Activated T-helper 1 cell treated with anti-CD3 and anti-CD28 coated beads, Interleukin-12 subunit alpha, Interleukin-12 subunit beta, Interleukin-2, Interleukin-4 antibody, amounts not matched to agents 30 ng/mL and 10 ng/mL and 1 ng/mL, durations not matched to agents 14 hours and 24 hours and 36 hours (primary cell): ENCODE results near the gene CPLX1. TPM values are rescaled to one million over a fixed set of nuclear protein-coding genes. Genes with fewer than 3 reads are reported as not detected.
"Not testable (repeated sequence)": the region's sequence is repeated elsewhere in the genome, so short reads cannot be mapped to it uniquely, and the experiment has no call there.

Source experiments
- DNase-seq: peaks from one replicate; pipeline ENCODE4 v3.0.0; 2021; ENCODE audit warnings: low spot score
- H3K27ac Mint-ChIP-seq: one replicate; pipeline ENCODE4 v1.8.0; 2021; ENCODE audit warnings: mild to moderate bottlenecking, mixed read lengths
- H3K27me3 Mint-ChIP-seq: one replicate; pipeline ENCODE4 v1.8.0; 2022; ENCODE audit warnings: mild to moderate bottlenecking, moderate library complexity, mixed read lengths; ENCODE audit not compliant: insufficient read depth
- H3K36me3 Mint-ChIP-seq: one replicate; pipeline ENCODE4 v1.8.0; 2021; ENCODE audit warnings: low read depth, mixed read lengths
- H3K4me1 Mint-ChIP-seq: one replicate; pipeline ENCODE4 v1.8.0; 2021; ENCODE audit warnings: low read depth, mixed read lengths
- H3K4me3 Mint-ChIP-seq: one replicate; pipeline ENCODE4 v1.8.0; 2021; ENCODE audit warnings: mild to moderate bottlenecking, moderate library complexity, mixed read lengths
- H3K9me3 Mint-ChIP-seq: one replicate; pipeline ENCODE4 v1.8.0; 2021; ENCODE audit warnings: mixed read lengths
- intact Hi-C: fragments of 100-400 bp; cut with micrococcal nuclease; formaldehyde crosslinking; loops from one replicate; pipeline ENCODE4 v1.15.1; 2024
- total RNA-seq: library from RNA; stranded (reverse); gene quantifications from 2 replicates; pipeline ENCODE4 v1.2.3, GENCODE V29; 2022

Gene CPLX1
- total RNA-seq, 1 donor from 2014 or later: 1.3 TPM

DNA sequence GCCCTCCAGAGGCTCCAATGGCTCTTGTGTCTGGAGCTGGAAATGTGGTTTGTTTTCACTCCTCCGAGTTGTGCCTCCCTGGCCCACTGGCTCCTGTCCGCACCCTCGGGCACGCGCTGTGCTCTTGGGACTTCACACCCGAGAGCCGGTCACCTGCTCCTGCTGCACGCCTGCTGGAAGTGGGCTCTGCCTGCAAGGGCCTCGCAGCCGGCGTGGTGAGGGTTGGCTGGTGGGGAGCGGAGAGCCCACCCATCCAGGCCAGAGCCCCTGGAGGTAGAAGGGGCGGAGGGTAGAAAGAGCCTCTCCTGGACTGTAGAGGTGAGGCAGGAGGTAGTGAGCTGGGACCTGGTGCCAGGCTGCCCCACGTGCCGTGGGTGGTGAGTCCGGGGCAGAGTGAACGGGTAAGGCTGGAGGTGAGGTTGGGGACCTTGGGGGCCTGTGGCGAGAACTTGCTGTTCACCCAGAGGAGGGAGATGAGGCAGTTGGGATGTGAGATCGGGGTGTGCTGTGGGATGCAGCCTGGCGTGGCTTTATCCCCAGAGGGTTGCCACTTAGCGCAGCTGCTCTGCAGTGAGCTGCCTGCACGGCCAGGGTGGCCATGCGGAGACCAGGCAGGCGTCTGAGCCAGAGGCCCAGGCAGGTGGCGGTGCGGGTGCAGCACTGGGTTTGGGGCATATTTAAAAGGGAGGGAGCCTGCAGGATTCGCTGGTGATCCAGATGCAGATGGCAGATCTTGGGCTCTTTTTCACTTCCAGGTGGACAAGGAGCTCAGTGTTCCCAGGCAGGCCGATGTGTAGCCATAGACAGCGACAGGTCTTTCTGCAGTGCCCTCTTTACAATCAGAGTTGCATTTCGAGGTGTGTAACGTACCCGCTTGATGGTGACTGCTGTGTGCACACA lies 71.5 kb downstream of the CPLX1 start:
- peaks cover 12% of the 10 kb centered on the region for H3K36me3 Mint-ChIP-seq
- no peaks in the 10 kb centered on the region for H3K27me3 Mint-ChIP-seq
- H3K4me3 Mint-ChIP-seq: no peak overlapping the region
- no peaks in the 10 kb centered on the region for H3K4me1 Mint-ChIP-seq
- intact Hi-C loops: no loop called here
- DNase-seq: no peak
- H3K9me3 Mint-ChIP-seq: no peaks in the 10 kb centered on the region
- peak overlapping the region; percentile 23 for H3K27ac Mint-ChIP-seq

DNA sequence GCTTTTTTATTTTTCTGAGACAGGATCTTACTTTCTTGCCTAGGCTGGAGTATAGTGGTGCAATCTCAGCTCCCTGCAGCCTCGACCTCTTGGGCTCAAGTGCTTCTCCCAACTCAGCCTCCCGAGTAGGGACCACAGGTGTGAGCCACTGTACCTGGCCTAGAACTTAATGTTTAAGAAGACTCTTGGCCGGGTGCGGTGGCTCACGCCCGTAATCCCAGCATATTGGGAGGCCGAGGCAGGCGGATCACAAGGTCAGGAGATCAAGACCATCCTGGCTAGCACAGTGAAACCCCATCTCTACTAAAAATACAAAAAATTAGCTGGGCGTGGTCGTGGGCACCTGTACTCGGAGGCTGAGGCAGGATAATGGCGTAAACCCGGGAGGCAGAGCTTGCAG lies 72.7 kb downstream of the CPLX1 start:
- H3K27ac Mint-ChIP-seq, H3K4me1 Mint-ChIP-seq, DNase-seq, H3K4me3 Mint-ChIP-seq, H3K27me3 Mint-ChIP-seq, intact Hi-C loops, H3K9me3 Mint-ChIP-seq: not testable (repeated sequence)
- peaks cover 17% of the 10 kb centered on the region for H3K36me3 Mint-ChIP-seq

DNA sequence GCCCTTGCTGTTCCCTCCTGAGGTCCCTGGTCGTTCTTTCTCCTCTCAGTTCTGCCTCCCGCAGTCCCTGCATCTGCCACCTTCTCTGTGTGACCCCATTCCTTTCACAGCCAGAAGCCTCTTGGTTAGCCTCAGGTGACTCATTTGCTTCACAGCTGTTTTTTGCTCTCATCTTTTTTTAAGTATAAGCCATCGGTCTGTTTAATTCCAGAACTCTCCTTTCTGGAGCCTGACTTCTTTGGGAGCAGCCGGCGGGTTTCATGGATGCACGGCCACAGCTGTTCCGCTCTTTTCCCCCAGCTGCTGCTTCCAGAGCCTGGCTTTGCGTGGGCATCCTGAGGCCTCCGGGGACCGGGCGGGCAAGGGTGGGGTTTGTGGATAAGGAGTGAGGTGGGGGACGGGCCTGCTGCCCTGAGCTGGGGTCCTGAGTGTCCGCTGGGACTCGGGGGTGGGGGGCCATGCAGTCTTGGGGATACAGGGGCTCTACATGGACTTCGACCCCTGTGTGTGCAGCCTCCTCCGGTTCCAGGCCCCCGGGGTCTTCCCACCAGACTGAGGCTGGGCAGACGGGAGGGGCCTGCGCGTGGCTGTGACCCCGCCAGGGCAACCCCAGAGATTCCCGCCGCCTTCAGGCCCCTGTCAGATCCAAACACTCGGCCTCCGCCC lies 73.6 kb downstream of the CPLX1 start:
- intact Hi-C loops: no loop called here
- no peak overlapping the region for H3K4me3 Mint-ChIP-seq
- no peaks in the 10 kb centered on the region for H3K4me1 Mint-ChIP-seq
- DNase-seq: no peak
- peaks cover 21% of the 10 kb centered on the region for H3K36me3 Mint-ChIP-seq
- H3K27me3 Mint-ChIP-seq: no peaks in the 10 kb centered on the region
- no peak overlapping the region for H3K27ac Mint-ChIP-seq
- no peaks in the 10 kb centered on the region for H3K9me3 Mint-ChIP-seq

DNA sequence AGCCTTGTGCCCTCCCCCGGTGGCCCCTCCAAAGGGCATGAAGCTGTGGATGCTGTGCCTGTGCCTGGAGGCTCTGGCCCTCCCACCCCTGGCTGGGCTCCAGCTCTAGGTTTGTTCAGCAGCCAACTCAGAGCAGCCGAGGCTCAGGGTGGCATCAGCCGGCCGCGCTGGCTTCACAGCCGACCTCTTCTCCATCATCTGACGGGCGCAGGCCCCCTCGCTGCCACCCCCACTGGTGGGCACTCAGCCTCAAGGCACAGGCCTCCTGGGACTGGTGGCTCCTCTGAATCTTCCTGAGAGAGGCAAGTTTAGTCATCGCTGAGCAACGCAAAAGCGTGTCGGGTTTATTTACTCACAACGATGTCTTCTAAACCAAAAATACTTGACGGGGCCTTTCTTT lies 74.3 kb downstream of the CPLX1 start:
- H3K27me3 Mint-ChIP-seq: no peaks in the 10 kb centered on the region
- intact Hi-C loops: no loop called here
- H3K9me3 Mint-ChIP-seq: no peaks in the 10 kb centered on the region
- H3K4me1 Mint-ChIP-seq: no peaks in the 10 kb centered on the region
- DNase-seq: no peak
- peaks cover 21% of the 10 kb centered on the region for H3K36me3 Mint-ChIP-seq
- H3K27ac Mint-ChIP-seq: no peak overlapping the region
- no peak overlapping the region for H3K4me3 Mint-ChIP-seq

DNA sequence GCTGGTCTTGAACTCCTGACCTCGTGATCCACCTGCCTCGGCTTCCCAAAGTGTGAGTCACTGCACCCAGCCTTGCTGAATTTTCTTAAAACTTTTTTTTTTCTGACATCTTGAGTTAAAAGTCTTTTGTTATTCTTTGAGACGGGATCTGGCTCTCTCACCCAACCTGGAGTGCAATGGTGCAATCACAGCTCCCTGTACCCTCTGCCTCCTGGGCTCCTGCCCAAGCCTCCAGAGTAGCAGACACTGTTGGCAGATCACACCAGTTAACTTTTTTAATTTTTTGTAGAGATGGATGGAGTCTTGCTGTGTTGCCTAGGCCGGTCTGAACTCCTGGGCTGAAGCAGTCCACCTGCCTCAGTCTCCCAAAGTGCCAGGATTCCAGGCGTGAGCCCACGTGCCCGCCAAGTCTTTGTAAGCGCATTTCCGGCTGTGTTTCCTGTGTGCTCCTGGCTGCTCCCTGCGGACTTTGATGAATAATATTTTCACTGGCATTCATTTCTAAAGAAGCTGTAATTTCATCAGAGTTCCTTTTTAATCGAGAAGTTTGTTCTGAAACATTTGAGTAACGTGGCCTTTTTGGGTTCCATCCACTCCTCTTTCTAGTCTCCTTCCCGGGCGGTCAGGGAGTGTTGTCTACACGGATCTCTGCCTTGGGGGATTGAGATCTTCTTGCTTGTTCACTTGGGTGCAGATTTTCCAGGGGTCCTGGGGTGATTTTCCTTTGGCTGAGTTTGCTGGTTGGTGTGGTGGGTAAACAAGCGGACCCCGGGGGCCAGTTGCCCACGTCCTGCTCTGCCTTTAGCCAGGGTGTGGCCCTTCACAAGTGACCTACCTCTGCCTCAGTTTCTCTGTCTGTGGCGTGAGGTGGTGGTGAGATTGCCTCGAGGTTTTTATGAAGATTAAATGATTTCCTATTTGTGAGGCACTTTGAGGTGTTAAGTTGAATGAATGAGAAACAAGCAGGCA lies 75.9 kb downstream of the CPLX1 start:
- Mint-ChIP-seq H3K27me3 (no peaks in the 10 kb centered on the region), H3K4me1 (no peaks in the 10 kb centered on the region), H3K9me3 (no peaks in the 10 kb centered on the region), H3K4me3 (no peak overlapping the region), H3K36me3 (peaks cover 21% of the 10 kb centered on the region), H3K27ac (no peak overlapping the region)
- no peak for DNase-seq
- intact Hi-C loops: no loop called here

DNA sequence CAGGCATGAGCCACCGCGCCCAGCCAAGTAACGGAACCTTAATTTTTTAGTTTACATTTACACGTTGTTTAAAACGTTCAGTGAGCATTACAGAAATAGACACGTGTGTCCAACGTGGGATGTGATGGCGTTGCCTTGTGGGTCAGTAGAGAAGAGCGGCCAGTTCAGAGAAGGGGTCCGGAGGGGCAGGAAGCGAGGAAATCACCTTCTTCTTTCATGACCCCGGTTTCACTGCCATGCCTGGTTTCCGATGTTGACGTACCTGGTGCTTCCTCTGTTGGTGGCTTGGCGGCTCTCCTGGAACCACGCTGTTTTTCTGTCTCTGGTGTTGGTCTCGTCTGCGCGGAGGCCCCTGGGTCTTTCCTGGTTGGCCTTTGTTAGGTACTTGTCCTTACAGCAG lies 77.5 kb downstream of the CPLX1 start:
- no peaks in the 10 kb centered on the region for H3K27me3 Mint-ChIP-seq
- intact Hi-C loops: no loop called here

DNA sequence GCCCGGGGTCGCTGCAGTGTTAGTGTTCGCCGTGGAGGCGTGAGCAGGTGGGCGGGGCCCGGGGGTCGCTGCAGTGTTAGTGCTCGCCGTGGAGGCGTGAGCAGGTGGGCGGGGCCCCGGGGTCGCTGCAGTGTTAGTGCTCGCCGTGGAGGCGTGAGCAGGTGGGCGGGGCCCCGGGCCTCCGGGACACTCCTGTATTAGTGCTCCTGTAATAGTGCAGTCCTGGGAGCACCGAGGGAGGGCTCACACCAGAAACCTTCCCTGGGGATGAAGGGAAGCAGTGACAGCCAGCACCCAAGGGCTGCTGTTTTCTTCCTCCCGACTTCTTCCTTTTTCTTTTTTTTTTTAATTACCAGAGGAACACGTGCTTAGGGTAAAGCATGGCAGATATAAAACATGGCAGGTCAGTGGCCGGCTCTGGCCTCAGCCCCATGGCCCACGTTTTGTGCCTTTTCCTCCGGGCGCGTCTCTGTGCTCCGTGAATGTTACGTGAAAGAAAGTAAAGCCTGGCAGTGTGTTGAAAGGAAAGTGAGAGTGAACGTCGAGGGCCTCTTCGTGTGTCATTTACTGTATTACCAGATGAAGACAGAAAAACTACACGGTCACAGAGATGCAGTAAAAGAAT lies 78.3 kb downstream of the CPLX1 start:
- intact Hi-C loops: no loop called here
- H3K27me3 Mint-ChIP-seq: no peaks in the 10 kb centered on the region
- no peaks in the 10 kb centered on the region for H3K9me3 Mint-ChIP-seq
- H3K36me3 Mint-ChIP-seq: peaks cover 21% of the 10 kb centered on the region
- DNase-seq: no peak
- no peak overlapping the region for H3K4me3 Mint-ChIP-seq
- H3K27ac Mint-ChIP-seq: no peak overlapping the region
- H3K4me1 Mint-ChIP-seq: no peaks in the 10 kb centered on the region

More for the DNA sequence above, 77.5 kb downstream of the CPLX1 start:
- Mint-ChIP-seq H3K4me3 (no peak overlapping the region), H3K36me3 (peaks cover 23% of the 10 kb centered on the region), H3K9me3 (no peaks in the 10 kb centered on the region), H3K4me1 (no peaks in the 10 kb centered on the region), H3K27ac (no peak overlapping the region)
- DNase-seq: no peak

DNA sequence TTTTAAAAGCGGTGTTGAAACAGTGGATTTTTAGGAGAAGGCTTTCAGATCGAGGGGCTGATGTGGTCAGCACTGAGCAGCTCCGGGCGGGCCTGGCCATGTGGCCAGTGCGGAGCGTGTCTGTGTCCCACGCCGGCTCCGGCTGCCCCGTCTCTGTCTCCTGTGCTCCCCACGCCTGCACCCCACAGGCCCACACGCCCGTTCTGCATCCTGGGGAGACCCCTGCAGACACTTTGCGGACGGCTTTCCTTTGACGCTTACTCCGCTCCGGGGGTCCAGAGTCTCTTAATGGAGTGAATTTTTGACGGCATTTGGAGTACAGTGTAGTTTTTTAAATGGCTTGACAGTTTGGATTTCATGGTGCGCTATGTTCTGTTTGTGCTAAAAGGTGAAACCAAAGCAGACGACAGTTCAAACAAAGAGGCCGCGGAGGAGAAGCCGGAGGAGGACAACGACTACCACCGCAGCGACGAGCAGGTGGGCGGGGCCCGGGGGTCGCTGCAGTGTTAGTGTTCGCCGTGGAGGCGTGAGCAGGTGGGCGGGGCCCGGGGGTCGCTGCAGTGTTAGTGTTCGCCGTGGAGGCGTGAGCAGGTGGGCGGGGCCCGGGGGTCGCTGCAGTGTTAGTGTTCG lies 81.6 kb downstream of the CPLX1 start:
- no peaks in the 10 kb centered on the region for H3K27me3 Mint-ChIP-seq
- H3K4me3 Mint-ChIP-seq: no peak overlapping the region
- H3K36me3 Mint-ChIP-seq: peaks cover 12% of the 10 kb centered on the region
- no peaks in the 10 kb centered on the region for H3K9me3 Mint-ChIP-seq
- H3K4me1 Mint-ChIP-seq: no peaks in the 10 kb centered on the region
- no peak for DNase-seq
- intact Hi-C loops: loop anchor here (5.0 kb wide), 1 partner anchor 188 kb away; the partner anchor contains the start of genes GAK and TMEM175
- no peak overlapping the region for H3K27ac Mint-ChIP-seq

DNA sequence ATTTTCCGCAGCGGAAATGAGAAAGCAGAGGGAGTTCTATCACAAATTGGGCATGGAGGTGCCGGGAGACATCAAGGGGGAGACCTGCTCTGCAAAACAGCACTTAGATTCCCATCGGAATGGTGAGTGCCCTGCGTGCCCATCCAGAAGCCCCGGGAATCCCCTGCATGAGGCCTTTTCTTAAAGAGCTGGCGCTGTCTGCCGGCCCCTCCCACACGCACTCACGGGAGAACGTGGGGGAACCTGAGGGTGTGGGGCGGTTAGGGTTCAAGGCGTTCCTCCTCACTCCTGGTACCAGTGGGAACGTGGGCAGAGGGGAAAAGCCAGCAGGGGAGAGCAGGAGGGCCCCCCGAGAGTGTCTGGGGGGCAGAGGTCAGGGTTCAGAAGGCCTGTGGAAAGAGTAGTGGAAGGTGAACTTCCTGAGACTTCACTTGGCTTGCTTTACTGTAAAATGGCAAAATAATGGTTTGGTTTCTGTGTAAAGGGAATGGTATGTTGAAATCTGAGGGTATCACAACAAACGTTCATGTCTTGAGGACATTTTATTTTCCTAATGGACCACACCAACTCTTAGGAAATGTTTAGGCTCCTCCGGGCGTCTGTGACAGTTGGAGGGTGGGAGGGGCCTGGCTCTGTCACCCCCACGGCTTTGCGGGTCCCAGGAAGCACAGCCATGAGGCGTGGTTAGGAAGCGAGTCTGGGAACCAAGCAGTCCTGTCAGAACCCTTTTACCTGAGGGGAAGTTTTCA lies 82.3 kb downstream of the CPLX1 start:
- peaks cover 9% of the 10 kb centered on the region for H3K36me3 Mint-ChIP-seq
- intact Hi-C loops: loop anchor here (2.0 to 5.0 kb wide), 4 partner anchors 135 to 265 kb away; partner anchors contain the start of genes GAK, IDUA and TMEM175
- H3K4me1 Mint-ChIP-seq: no peaks in the 10 kb centered on the region
- DNase-seq: no peak
- H3K27me3 Mint-ChIP-seq: no peaks in the 10 kb centered on the region
- H3K4me3 Mint-ChIP-seq: no peak overlapping the region
- H3K27ac Mint-ChIP-seq: no peak overlapping the region
- H3K9me3 Mint-ChIP-seq: no peaks in the 10 kb centered on the region

DNA sequence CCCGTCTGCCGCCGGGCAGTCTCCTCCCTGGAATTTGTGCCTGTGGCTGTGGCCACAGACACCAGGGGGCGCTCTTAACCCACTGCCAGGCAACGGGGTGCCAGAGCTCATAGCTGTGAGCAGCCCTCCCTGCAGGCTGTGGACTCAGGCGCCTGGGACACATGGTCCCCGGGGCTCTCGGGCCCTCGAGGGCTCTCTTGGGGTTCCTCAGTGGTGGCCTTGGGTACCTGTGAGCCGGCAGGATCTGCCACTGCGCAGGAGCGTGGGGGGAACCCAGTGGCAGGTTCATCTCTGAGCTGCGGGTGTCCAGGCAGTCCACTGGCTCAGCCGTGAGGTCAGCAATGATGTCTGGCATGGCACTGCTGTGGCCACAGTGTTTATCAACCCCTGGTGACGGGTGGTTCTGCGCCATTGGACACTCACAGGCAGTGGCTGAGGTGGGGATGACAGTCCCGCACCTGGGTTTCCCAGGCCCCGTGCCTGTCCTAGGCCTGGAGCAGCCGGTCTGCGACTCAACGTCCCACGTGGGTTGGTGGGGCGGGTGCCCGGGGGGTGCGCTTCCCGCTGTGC lies 83.1 kb downstream of the CPLX1 start:
- intact Hi-C loops: loop anchor here (2.0 to 5.0 kb wide), 4 partner anchors 136 to 266 kb away; partner anchors contain the start of genes GAK, IDUA and TMEM175
- H3K4me1 Mint-ChIP-seq: no peaks in the 10 kb centered on the region

DNA sequence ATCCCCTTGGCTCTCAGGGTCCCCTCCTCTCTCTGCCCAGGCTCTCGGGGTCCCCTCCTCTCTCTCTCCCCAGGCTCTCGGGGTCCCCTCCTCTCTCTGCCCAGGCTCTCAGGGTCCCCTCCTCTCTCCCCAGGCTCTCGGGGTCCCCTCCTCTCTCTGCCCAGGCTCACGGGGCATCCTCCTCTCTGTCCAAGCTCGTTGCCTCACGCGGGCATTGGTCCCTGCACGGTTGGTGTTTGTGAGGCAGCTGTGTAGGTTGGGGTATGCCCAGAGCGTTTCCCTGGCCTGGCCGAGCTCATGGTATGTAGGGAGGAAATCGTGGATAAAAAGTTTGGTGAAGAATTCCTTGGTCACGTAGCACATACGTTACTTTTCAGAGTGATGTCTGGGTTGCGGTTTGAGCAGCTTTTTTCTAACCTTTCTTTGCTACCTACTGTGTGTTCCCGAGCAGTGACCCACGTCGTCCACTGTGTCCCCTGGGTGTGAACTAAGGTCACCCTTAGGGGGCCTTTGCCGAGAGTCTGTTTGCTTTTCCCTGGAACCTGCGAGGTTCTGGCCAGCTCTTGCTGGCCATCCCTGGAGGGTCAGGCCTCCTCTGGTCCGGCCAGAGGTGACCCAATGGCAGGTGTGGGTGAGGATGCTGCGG lies 83.7 kb downstream of the CPLX1 start:
- H3K27ac Mint-ChIP-seq: no peak overlapping the region
- no peaks in the 10 kb centered on the region for H3K27me3 Mint-ChIP-seq
- no peak overlapping the region for H3K4me3 Mint-ChIP-seq
- no peak for DNase-seq
- H3K4me1 Mint-ChIP-seq: no peaks in the 10 kb centered on the region
- no peaks in the 10 kb centered on the region for H3K9me3 Mint-ChIP-seq
- intact Hi-C loops: loop anchor here (2.0 to 5.0 kb wide), 4 partner anchors 137 to 267 kb away; partner anchors contain the start of genes GAK, IDUA and TMEM175
- peaks cover 2% of the 10 kb centered on the region for H3K36me3 Mint-ChIP-seq

More for the DNA sequence above, 83.1 kb downstream of the CPLX1 start:
- Mint-ChIP-seq H3K27me3 (no peaks in the 10 kb centered on the region), H3K36me3 (peaks cover 5% of the 10 kb centered on the region), H3K4me3 (no peak overlapping the region), H3K27ac (no peak overlapping the region), H3K9me3 (no peaks in the 10 kb centered on the region)
- peak; percentile 63 for DNase-seq
